HepG2 (cell line): ENCODE results near the gene MORF4L2. TPM values are rescaled to one million over a fixed set of nuclear protein-coding genes. Genes with fewer than 3 reads are reported as not detected.

ENCODE experiments used
- ATAC-seq: fragments of 200-7000 bp; cut with Tn5 transposase; 3 replicates; pipeline ENCODE4 v1.9.1; 2020; ENCODE audit warnings: mild to moderate bottlenecking, moderate library complexity
- BruUV-seq: library from RNA; stranded (reverse); fragments of 400-500 nt; replicated peaks from 2 replicates; lab custom pipeline; 2021; lab: Mats Ljungman, UMichigan
- CTCF ChIA-PET: fragments of 300-600 bp; formaldehyde crosslinking; extraction: SDS; loops from one replicate; lab custom pipeline; 2021; ENCODE audit warnings: low total read pairs, inconsistent platforms, low intra/inter-chr PET ratio; lab: Yijun Ruan, JAX
- POLR2A ChIA-PET: fragments of 350-600 bp; sonication (Branson Sonifier 250); formaldehyde crosslinking; loops from one replicate; lab custom pipeline; 2020; ENCODE audit warnings: antibody characterized with exemption, inconsistent platforms; lab: Yijun Ruan, JAX
- DNase-seq: peaks from one replicate; pipeline ENCODE4 v3.0.0-alpha.2; 2015; ENCODE audit warnings: low spot score
- FAIRE-seq: peaks from 3 replicates; lab custom pipeline; 2011; peaks lifted over from hg19 to GRCh38; lab: Jason Lieb, UNC
- H2AFZ ChIP-seq: one replicate; pipeline ENCODE4 v1.6.1; 2011; ENCODE audit warnings: low read length, inconsistent platforms
- H3K27ac ChIP-seq: fragments of 300-600 bp; 3 replicates; pipeline ENCODE4 v1.8.0; 2011; ENCODE audit warnings: mixed run types, mild to moderate bottlenecking, mixed read lengths, low read length, inconsistent platforms; ENCODE audit not compliant: insufficient read depth; ENCODE audit errors: extremely low read length
- H3K27me3 ChIP-seq, 2 experiments: fragments of 200-600 bp in 1 of 2; 2 replicates in 1 of 2; 3 replicates in 1 of 2; pipeline versions ENCODE4 v1.6.0 to v1.8.0; 2011; ENCODE audit warnings: low read length in 2 of 2, mild to moderate bottlenecking in 2 of 2, moderate library complexity in 2 of 2, inconsistent platforms in 1 of 2; ENCODE audit not compliant: insufficient read depth in 2 of 2, control insufficient read depth in 1 of 2
- H3K36me3 ChIP-seq, 2 experiments: fragments of 200-600 bp in 1 of 2; replicated peaks in 1 of 2; 2 replicates in 1 of 2; 3 replicates in 1 of 2; pipeline versions ENCODE4 v1.5.1 to v1.8.0; 2011; ENCODE audit warnings: low read length in 2 of 2, inconsistent platforms in 1 of 2; ENCODE audit not compliant: insufficient read depth in 2 of 2, control insufficient read depth in 1 of 2
- H3K4me1 ChIP-seq: 2 replicates; pipeline ENCODE4 v1.5.1; 2012; ENCODE audit warnings: low read length, inconsistent platforms; ENCODE audit not compliant: insufficient read depth
- H3K4me2 ChIP-seq: 2 replicates; pipeline ENCODE4 v1.6.0; 2011; ENCODE audit warnings: low read depth, low read length, inconsistent platforms
- H3K4me3 ChIP-seq, 3 experiments: fragments of 200-600 bp in 1 of 3; sonication (generic), shearing (Covaris generic) in 1 of 3; replicated peaks in 1 of 3; 2 replicates each; pipeline ENCODE4 v1.5.1; 2011 to 2016; ENCODE audit warnings: low read length in 3 of 3, inconsistent platforms in 2 of 3, low read depth in 2 of 3, mild to moderate bottlenecking in 2 of 3, control low read depth in 1 of 3, mixed read lengths in 1 of 3; ENCODE audit not compliant: insufficient read depth in 1 of 3
- H3K79me2 ChIP-seq: one replicate; pipeline ENCODE4 v1.6.1; 2011; ENCODE audit warnings: low read length, inconsistent platforms; ENCODE audit not compliant: insufficient read depth
- H3K9ac ChIP-seq: 2 replicates; pipeline ENCODE4 v1.6.0; 2011; ENCODE audit warnings: mild to moderate bottlenecking, low read depth, low read length, inconsistent platforms; ENCODE audit not compliant: insufficient read depth
- H3K9me3 ChIP-seq: 2 replicates; pipeline ENCODE4 v1.5.1; 2012; ENCODE audit warnings: mild to moderate bottlenecking, low read length
- H4K20me1 ChIP-seq: 2 replicates; pipeline ENCODE4 v1.6.0; 2011; ENCODE audit warnings: inconsistent platforms, mild to moderate bottlenecking, low read length, moderate library complexity; ENCODE audit not compliant: insufficient read depth
- CREM ChIP-seq, 2 experiments: sonication (generic) in 1 of 2; formaldehyde crosslinking in 1 of 2; IDR thresholded peaks; 2 replicates each; pipeline versions ENCODE4 v1.4.0 to v1.6.1; 2016 to 2020; ENCODE audit warnings: antibody characterized with exemption in 1 of 2, mild to moderate bottlenecking in 1 of 2, missing genetic modification reagents in 1 of 2
- ERF ChIP-seq: IDR thresholded peaks from 2 replicates; pipeline ENCODE4 v1.6.1; 2018; ENCODE audit warnings: missing biosample characterization, missing genetic modification reagents
- GATAD2A ChIP-seq: IDR thresholded peaks from 2 replicates; pipeline ENCODE4 v1.6.1; 2016
- POGK ChIP-seq: sonication (generic); formaldehyde crosslinking; conservative IDR thresholded peaks from 2 replicates; pipeline ENCODE4 v1.8.0; 2022; ENCODE audit warnings: mild to moderate bottlenecking, moderate library complexity, missing genetic modification reagents
- TCF7L2 ChIP-seq: IDR thresholded peaks from 2 replicates; pipeline ENCODE4 v1.6.1; 2011; ENCODE audit warnings: mild to moderate bottlenecking, low read depth, low read length, moderate library complexity
- TSC22D2 ChIP-seq: sonication (generic); formaldehyde crosslinking; IDR thresholded peaks from 2 replicates; pipeline ENCODE4 v1.5.1; 2020; ENCODE audit warnings: missing genetic modification reagents, mild to moderate bottlenecking, borderline replicate concordance
- ZNF343 ChIP-seq: sonication (generic); formaldehyde crosslinking; IDR thresholded peaks from 2 replicates; pipeline ENCODE4 v1.4.0; 2020; ENCODE audit warnings: mild to moderate bottlenecking, missing genetic modification reagents
- ZNF510 ChIP-seq: sonication (generic); formaldehyde crosslinking; IDR thresholded peaks from 2 replicates; pipeline ENCODE4 v1.4.0; 2020; ENCODE audit warnings: low read depth, mild to moderate bottlenecking, missing genetic modification reagents
- ZNF564 ChIP-seq: sonication (generic); formaldehyde crosslinking; IDR thresholded peaks from 2 replicates; pipeline ENCODE4 v1.8.1; 2023; ENCODE audit warnings: mild to moderate bottlenecking, missing genetic modification reagents
- ZNF614 ChIP-seq: IDR thresholded peaks from 2 replicates; pipeline ENCODE4 v1.6.1; 2018; ENCODE audit warnings: missing biosample characterization, missing genetic modification reagents, inconsistent platforms, borderline replicate concordance
- ZNF704 ChIP-seq: sonication (generic); formaldehyde crosslinking; IDR thresholded peaks from 2 replicates; pipeline ENCODE4 v1.8.1; 2023; ENCODE audit warnings: mild to moderate bottlenecking, inconsistent platforms, moderate library complexity, missing genetic modification reagents, borderline replicate concordance
- ZNF768 ChIP-seq: sonication (generic); formaldehyde crosslinking; IDR thresholded peaks from 2 replicates; pipeline ENCODE4 v1.4.0; 2020; ENCODE audit warnings: missing genetic modification reagents
- WGBS: methylation state at CpG from one replicate; pipeline ENCODE4 v1.1.6; 2017; ENCODE audit warnings: low lambda C conversion rate; 5-methylcytosine and 5-hydroxymethylcytosine counted together
- in situ Hi-C: cut with HindIII; loops from 2 replicates; pipeline ENCODE4 v1.10.0; 2017; ENCODE audit warnings: low pct_unique_long_range_greater_than_20kb; ENCODE audit not compliant: extremely low pct_ligation_motif_present
- intact Hi-C: fragments of 100-400 bp; cut with micrococcal nuclease; formaldehyde crosslinking; loops from one replicate; pipeline ENCODE4 v1.10.0; 2022; ENCODE audit not compliant: unreplicated experiment
- polyA plus RNA-seq, 8 experiments: library from polyadenylated mRNA; depleted of rRNA in 3 of 8; stranded (reverse) in 7 of 8; unstranded in 1 of 8; fragments of >200 nt; fragmentation: Illumina TruSeq in 4 of 8; extraction: Trizol in 4 of 8; gene quantifications; 2 replicates each; pipeline versions ENCODE4 v1.2.1 to v1.2.3, GENCODE V29; 2011 to 2016; ENCODE audit warnings: low read depth in 4 of 8, missing spikeins in 1 of 8, mixed read lengths in 1 of 8; ENCODE audit not compliant: insufficient read depth in 1 of 8
- total RNA-seq, 5 experiments: library from RNA; depleted of rRNA; stranded (reverse); fragments of >200 nt; fragmentation: Illumina TruSeq; extraction: Trizol; gene quantifications; 2 replicates each; pipeline ENCODE4 v1.2.3, GENCODE V29; 2016; ENCODE audit warnings: low read depth in 1 of 5
- TF ChIP-seq, protein P1 (sequence below): sonication (generic); formaldehyde crosslinking; IDR thresholded peaks from 2 replicates; pipeline ENCODE4 v1.4.0; 2020; ENCODE audit warnings: missing genetic modification reagents
- TF ChIP-seq, protein P2 (sequence below): sonication (generic); formaldehyde crosslinking; IDR thresholded peaks from 2 replicates; pipeline ENCODE4 v1.8.0; 2022; ENCODE audit warnings: mild to moderate bottlenecking, missing genetic modification reagents; ENCODE audit not compliant: insufficient replicate concordance

The MORF4L2 gene
- total and polyA plus RNA-seq, 2 of the 13 experiments (the other 11 are each of a cell fraction or from before 2014, with no cell fraction given), result 358 to 469 TPM

DNA sequence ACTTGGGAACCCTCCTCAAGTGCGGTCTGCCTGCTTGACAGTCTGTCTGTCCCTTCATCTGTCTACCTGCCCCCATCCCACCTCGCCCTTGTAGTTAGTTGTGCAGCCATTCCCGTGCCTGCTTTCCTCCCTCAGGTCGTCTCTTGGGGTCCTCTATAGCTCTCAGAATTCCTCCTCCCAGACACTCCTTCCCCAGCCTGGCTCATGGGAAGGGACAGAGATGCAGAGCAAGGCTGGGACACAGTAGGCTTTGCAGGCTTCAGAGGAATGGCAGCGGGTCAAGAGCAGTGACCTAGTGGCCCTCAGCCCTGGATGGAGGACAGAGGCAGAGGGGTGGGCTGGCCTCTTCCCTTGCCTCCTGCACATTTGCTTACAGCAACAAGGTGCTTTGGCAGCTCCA, 42.5 kb upstream of the MORF4L2 start:
- intact Hi-C loops, result no loop called here
- ChIA-PET POLR2A (no interaction called here), CTCF (no interaction called here)
- H3K9me3 ChIP-seq, result no peaks in the 10 kb centered on the region
- H3K4me1 ChIP-seq, result no peaks in the 10 kb centered on the region
- H4K20me1 ChIP-seq, result no peaks in the 10 kb centered on the region
- H3K4me3 ChIP-seq, result no peak overlapping the region
- ATAC-seq (no peak), DNase-seq (no peak), FAIRE-seq (no peak)
- H3K27me3 ChIP-seq, result peaks cover 3 to 4% of the 10 kb centered on the region in 2 experiments; a peak in 3 of 5 replicates
- WGBS, result 0% methylated on average over 3 of the region's 5 CpGs
- H3K9ac ChIP-seq, result no peak overlapping the region
- no peak overlapping the region for H3K27ac ChIP-seq
- no peaks in the 10 kb centered on the region for H3K79me2 ChIP-seq
- H3K36me3 ChIP-seq, result no peaks in the 10 kb centered on the region
- TF ChIP-seq POGK (CRISPR knock-in tag), result no peak
- no peak for TF ChIP-seq ZNF614
- TF ChIP-seq TCF7L2, result no peak
- no peak for TF ChIP-seq ZNF510 (CRISPR knock-in tag)
- no peak for TF ChIP-seq CREM (IDR thresholded peaks at IDR 0.05)
- no peak for TF ChIP-seq CREM (CRISPR knock-in tag; IDR thresholded peaks at IDR 0.05)
- TF ChIP-seq ZNF768 (CRISPR knock-in tag), result no peak
- in situ Hi-C loops, result no loop called here
- H2AFZ ChIP-seq, result no peak overlapping the region
- no TSS peak for BruUV-seq
- no peak overlapping the region for H3K4me2 ChIP-seq

DNA sequence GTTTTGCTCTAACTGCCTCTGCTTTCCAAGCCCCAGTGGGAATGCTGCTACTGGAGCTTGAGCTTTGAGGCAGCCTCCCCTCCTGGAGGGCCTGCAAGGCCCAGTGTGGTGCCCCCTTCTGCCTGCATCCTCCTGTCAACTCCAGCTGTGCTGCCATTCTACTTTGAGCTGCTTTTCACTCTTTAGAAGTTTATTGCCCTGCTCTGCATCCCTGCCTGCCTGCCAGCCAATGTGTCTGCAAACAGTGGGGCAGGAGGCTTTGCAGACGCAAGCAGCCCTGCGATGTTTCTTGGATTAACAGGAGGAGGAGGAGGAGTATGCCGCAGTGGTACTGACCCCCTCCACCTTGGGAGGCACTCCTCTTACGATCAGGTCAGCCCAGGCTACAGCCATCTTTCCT, 40.6 kb upstream of the MORF4L2 start:
- POLR2A ChIA-PET, result no interaction called here
- Histone ChIP-seq H3K9me3 (no peaks in the 10 kb centered on the region), H4K20me1 (no peaks in the 10 kb centered on the region), H3K36me3 (no peaks in the 10 kb centered on the region), H2AFZ (no peak overlapping the region), H3K4me1 (no peaks in the 10 kb centered on the region), H3K79me2 (no peaks in the 10 kb centered on the region), H3K9ac (no peak overlapping the region), H3K27me3 (peaks cover 0 to 3% of the 10 kb centered on the region in 2 experiments; a peak in 3 of 5 replicates), H3K27ac (no peak overlapping the region), H3K4me2 (no peak overlapping the region), H3K4me3 (no peak overlapping the region)
- no peak for ATAC-seq
- in situ Hi-C loops, result no loop called here
- no peak for DNase-seq
- CTCF ChIA-PET, result no interaction called here
- no TSS peak for BruUV-seq
- FAIRE-seq, result no peak
- intact Hi-C loops, result no loop called here
- no CpG with 5 or more reads among the region's 4 CpGs for WGBS
- no peak for TF ChIP-seq TSC22D2 (CRISPR knock-in tag)
- TF ChIP-seq ZNF564 (CRISPR knock-in tag), result no peak
- TF ChIP-seq ERF, result no peak
- no peak for TF ChIP-seq ZNF343 (CRISPR knock-in tag)
- TF ChIP-seq, protein P1, sequence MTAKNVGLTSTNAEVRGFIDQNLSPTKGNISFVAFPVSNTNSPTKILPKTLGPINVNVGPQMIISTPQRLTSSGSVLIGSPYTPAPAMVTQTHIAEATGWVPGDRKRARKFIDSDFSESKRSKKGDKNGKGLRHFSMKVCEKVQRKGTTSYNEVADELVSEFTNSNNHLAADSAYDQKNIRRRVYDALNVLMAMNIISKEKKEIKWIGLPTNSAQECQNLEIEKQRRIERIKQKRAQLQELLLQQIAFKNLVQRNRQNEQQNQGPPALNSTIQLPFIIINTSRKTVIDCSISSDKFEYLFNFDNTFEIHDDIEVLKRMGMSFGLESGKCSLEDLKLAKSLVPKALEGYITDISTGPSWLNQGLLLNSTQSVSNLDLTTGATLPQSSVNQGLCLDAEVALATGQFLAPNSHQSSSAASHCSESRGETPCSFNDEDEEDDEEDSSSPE, result no peak
- TF ChIP-seq ZNF704 (CRISPR knock-in tag), result no peak
- TF ChIP-seq GATAD2A (CRISPR knock-in tag), result no peak
- TF ChIP-seq, protein P2, sequence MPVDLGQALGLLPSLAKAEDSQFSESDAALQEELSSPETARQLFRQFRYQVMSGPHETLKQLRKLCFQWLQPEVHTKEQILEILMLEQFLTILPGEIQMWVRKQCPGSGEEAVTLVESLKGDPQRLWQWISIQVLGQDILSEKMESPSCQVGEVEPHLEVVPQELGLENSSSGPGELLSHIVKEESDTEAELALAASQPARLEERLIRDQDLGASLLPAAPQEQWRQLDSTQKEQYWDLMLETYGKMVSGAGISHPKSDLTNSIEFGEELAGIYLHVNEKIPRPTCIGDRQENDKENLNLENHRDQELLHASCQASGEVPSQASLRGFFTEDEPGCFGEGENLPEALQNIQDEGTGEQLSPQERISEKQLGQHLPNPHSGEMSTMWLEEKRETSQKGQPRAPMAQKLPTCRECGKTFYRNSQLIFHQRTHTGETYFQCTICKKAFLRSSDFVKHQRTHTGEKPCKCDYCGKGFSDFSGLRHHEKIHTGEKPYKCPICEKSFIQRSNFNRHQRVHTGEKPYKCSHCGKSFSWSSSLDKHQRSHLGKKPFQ (CRISPR knock-in tag), result no peak
